Vagina (tissue), 2 donors: ENCODE results near the gene AGXT2.

Experiments used
- POLR2AphosphoS5 ChIP-seq, 2 donors: sonication (generic); formaldehyde crosslinking; IDR thresholded peaks; one replicate each; pipeline ENCODE4 v1.9.0; 2017; ENCODE audit warnings: antibody characterized with exemption in 2 of 2, mild to moderate bottlenecking in 2 of 2, low read depth in 1 of 2; ENCODE audit not compliant: insufficient read depth in 1 of 2
- TF ChIP-seq, protein P1 (sequence below), 3 experiments: fragments of 450-650 bp in 2 of 3; fragments of 200-600 bp in 1 of 3; sonication (generic) in 1 of 3; IDR thresholded peaks; one replicate each; pipeline ENCODE4 v1.5.1; 2017 to 2019; ENCODE audit warnings: antibody characterized with exemption in 3 of 3, mild to moderate bottlenecking in 2 of 3, moderate library complexity in 2 of 3

DNA sequence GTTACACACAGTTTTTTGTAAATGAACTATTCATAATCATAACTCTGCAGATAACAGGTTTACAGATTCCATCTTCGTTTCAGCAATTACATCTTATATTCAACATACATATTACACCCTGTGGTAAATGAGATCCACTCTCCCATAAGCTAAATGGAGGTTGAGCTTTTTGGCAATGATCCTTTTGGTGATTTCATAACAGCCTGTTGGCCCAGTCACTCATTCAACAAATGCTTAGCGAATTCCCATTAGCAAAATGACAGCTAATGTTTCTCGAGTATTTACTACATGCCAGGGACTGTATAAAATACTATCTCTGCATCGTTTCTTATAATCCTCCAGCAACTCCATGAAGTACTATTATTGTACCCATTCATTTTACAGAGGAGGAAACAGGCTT is 25.4 kb upstream of the AGXT2 start:
- TF ChIP-seq, protein P1, sequence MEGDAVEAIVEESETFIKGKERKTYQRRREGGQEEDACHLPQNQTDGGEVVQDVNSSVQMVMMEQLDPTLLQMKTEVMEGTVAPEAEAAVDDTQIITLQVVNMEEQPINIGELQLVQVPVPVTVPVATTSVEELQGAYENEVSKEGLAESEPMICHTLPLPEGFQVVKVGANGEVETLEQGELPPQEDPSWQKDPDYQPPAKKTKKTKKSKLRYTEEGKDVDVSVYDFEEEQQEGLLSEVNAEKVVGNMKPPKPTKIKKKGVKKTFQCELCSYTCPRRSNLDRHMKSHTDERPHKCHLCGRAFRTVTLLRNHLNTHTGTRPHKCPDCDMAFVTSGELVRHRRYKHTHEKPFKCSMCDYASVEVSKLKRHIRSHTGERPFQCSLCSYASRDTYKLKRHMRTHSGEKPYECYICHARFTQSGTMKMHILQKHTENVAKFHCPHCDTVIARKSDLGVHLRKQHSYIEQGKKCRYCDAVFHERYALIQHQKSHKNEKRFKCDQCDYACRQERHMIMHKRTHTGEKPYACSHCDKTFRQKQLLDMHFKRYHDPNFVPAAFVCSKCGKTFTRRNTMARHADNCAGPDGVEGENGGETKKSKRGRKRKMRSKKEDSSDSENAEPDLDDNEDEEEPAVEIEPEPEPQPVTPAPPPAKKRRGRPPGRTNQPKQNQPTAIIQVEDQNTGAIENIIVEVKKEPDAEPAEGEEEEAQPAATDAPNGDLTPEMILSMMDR (IDR thresholded peaks at IDR 0.05) = no peak
- TF ChIP-seq POLR2AphosphoS5 (IDR thresholded peaks at IDR 0.05; ENCODE audit: insufficient read depth in 1 of 2, low read depth in 1 of 2) = no peak
